Endodermal cell (in vitro differentiated cells): ENCODE data around the gene FGF21. TPM values are rescaled to one million over a fixed set of nuclear protein-coding genes. Genes with fewer than 3 reads are reported as not detected.
A peak's percentile ranks its signal among the peaks of the same experiment; 100 is the strongest.

ENCODE experiments used
- DNase-seq: peaks from one replicate; pipeline ENCODE4 v3.0.0-alpha.2; 2017
- H3K27ac ChIP-seq: 2 replicates; pipeline ENCODE4 v1.5.1; 2013; ENCODE audit warnings: mild to moderate bottlenecking, low read depth, low read length, moderate library complexity
- H3K27me3 ChIP-seq: 2 replicates; pipeline ENCODE4 v1.6.1; 2013; ENCODE audit warnings: mild to moderate bottlenecking, low read length, moderate library complexity; ENCODE audit not compliant: insufficient read depth, control insufficient read depth, poor library complexity, severe bottlenecking
- H3K36me3 ChIP-seq: 2 replicates; pipeline ENCODE4 v1.7.0; 2013; ENCODE audit warnings: mild to moderate bottlenecking, low read length, moderate library complexity; ENCODE audit not compliant: control insufficient read depth, insufficient read depth
- H3K4me1 ChIP-seq: one replicate; pipeline ENCODE4 v1.7.0; 2013; ENCODE audit warnings: low read length; ENCODE audit not compliant: control insufficient read depth, insufficient read depth
- H3K4me3 ChIP-seq: 2 replicates; pipeline ENCODE4 v1.5.1; 2013; ENCODE audit warnings: mild to moderate bottlenecking, low read length, moderate library complexity
- H3K9ac ChIP-seq: 2 replicates; pipeline ENCODE4 v1.6.1; 2013; ENCODE audit warnings: mild to moderate bottlenecking, low read length, moderate library complexity; ENCODE audit not compliant: poor library complexity, severe bottlenecking; ENCODE audit errors: extremely low read depth
- H3K9me3 ChIP-seq: 2 replicates; pipeline ENCODE4 v1.6.1; 2013; ENCODE audit warnings: mild to moderate bottlenecking, low read length, moderate library complexity; ENCODE audit not compliant: control insufficient read depth
- H3K27ac Mint-ChIP-seq: 2 replicates; pipeline ENCODE4 v1.8.0; 2020; ENCODE audit warnings: mixed read lengths
- H3K27me3 Mint-ChIP-seq: 2 replicates; pipeline ENCODE4 v1.8.0; 2021; ENCODE audit warnings: mild to moderate bottlenecking, mixed read lengths; ENCODE audit not compliant: insufficient read depth
- H3K36me3 Mint-ChIP-seq: 2 replicates; pipeline ENCODE4 v1.8.0; 2020; ENCODE audit warnings: low read depth, mixed read lengths
- H3K4me1 Mint-ChIP-seq: 2 replicates; pipeline ENCODE4 v1.8.0; 2020; ENCODE audit warnings: mixed read lengths
- H3K4me3 Mint-ChIP-seq: 2 replicates; pipeline ENCODE4 v1.8.0; 2020; ENCODE audit warnings: mild to moderate bottlenecking, moderate library complexity, mixed read lengths
- H3K9me3 Mint-ChIP-seq: 2 replicates; pipeline ENCODE4 v1.8.0; 2020; ENCODE audit warnings: mild to moderate bottlenecking, mixed read lengths
- CTCF ChIP-seq: fragments of 200-600 bp; sonication (generic); conservative IDR thresholded peaks from 2 replicates; pipeline ENCODE4 v1.5.0; 2021; ENCODE audit warnings: antibody characterized with exemption, mild to moderate bottlenecking
- WGBS, 2 experiments: methylation state at CpG; one replicate each; pipeline versions ENCODE4 v1.1.5 to v1.1.7; 2013; ENCODE audit warnings: missing lambda C conversion rate in 2 of 2, mixed read lengths in 1 of 2; ENCODE audit not compliant: insufficient coverage in 1 of 2, insufficient read length in 1 of 2; 5-methylcytosine and 5-hydroxymethylcytosine counted together
- total RNA-seq, 2 donors: library from RNA; stranded (reverse); fragmentation: NEBNext Ultra II Directional in 1 of 2; extraction: Animal tissue kit (Norgen Biotek cat#: 25700) in 1 of 2; gene quantifications; 2 replicates in 1 of 2; 3 replicates in 1 of 2; pipeline ENCODE4 v1.2.1, GENCODE V29; 2021

The FGF21 gene
- total RNA-seq, 2 donors from 2014 or later: not detected

DNA sequence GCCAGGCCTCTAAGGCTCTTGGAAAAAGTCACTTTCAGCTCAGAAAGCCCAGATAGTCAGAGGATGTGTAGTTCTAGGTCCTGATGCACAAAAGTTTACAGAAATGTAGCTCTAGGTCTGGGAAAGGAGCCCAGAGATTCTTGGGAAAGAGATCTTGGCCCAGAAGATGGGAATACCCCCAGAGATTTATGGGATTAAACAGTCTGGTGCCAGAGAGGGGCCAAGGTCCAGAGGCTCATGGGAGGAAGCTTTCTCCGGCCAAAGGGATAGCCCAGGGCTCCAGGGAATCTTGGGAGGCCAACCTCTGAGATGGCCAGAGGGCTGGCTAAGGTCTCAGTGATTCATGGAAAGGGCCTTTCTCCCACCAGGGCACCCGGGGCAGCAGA lies 40.4 kb downstream of the FGF21 start:
- Histone ChIP-seq H3K9ac (no peak overlapping the region), H3K9me3 (no peaks in the 10 kb centered on the region), H3K4me3 (peak overlapping the region; percentile 80), H3K27ac (no peak overlapping the region), H3K4me1 (peaks cover 4% of the 10 kb centered on the region), H3K36me3 (no peaks in the 10 kb centered on the region), H3K27me3 (no peaks in the 10 kb centered on the region)
- H3K9me3 Mint-ChIP-seq: no peaks in the 10 kb centered on the region
- no peak for DNase-seq
- peak overlapping the region; percentile 99 for H3K27ac Mint-ChIP-seq
- peak overlapping the region; percentile 79 for H3K4me3 Mint-ChIP-seq
- H3K36me3 Mint-ChIP-seq: peaks cover 9% of the 10 kb centered on the region
- peaks cover 7% of the 10 kb centered on the region for H3K4me1 Mint-ChIP-seq
- H3K27me3 Mint-ChIP-seq: no peaks in the 10 kb centered on the region
- no peak for TF ChIP-seq CTCF
- 84 to 89% methylated on average over 2 of the region's 2 CpGs for WGBS, 2 experiments

DNA sequence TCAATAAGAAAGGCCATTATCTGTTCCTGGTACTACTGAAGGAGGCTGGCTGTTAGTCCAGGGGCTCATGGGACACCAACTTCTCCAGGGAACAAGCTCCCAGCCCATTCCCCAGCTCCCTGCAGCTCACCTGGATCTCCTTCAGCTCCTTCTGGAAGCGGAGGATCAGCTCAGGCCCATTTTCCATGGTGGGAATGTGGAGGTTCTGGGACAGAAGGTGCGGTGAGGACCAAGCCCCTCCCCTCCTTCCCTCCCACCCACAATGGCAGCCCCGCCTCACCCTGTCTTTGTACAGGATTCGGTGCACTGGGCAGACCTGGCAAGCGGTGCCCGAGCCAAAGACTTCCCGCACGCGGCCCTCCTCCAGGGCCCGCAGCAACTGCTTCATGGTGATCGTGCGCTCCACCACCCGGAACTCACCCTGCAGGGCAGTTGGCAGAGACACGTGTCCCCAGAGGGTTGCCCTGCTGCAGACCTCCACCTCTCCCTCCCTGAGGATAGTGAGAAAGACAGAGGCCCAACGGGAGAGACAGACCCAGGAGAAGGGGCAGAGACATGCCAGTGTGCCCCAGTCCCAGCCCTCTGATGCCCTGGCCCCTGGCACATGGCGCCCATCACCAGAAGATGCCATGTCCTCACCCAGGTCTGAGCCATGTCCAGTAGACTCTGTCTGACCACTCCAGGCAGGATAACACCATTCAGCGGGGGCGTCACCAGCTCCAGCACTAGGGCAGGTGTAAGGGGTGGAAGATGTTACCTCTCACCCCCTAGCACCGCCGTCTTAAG lies 41.2 kb downstream of the FGF21 start:
- DNase-seq: no peak

GRCh38 chr19:48797103-48797502 lies 41.8 kb downstream of the FGF21 start:
- peaks cover 4% of the 10 kb centered on the region for H3K4me1 ChIP-seq
- H3K9me3 ChIP-seq: no peaks in the 10 kb centered on the region
- no peaks in the 10 kb centered on the region for H3K27me3 Mint-ChIP-seq
- peaks cover 7% of the 10 kb centered on the region for H3K4me1 Mint-ChIP-seq
- no peaks in the 10 kb centered on the region for H3K9me3 Mint-ChIP-seq
- WGBS, 2 experiments: 90 to 91% methylated on average over 4 to 7 of the region's 7 CpGs
- H3K36me3 Mint-ChIP-seq: peaks cover 12% of the 10 kb centered on the region
- no peak overlapping the region for H3K27ac ChIP-seq
- H3K27ac Mint-ChIP-seq: peak overlapping the region; percentile 30
- no peaks in the 10 kb centered on the region for H3K36me3 ChIP-seq
- DNase-seq: no peak
- no peak overlapping the region for H3K4me3 ChIP-seq
- TF ChIP-seq CTCF: no peak
- no peak overlapping the region for H3K9ac ChIP-seq
- H3K27me3 ChIP-seq: no peaks in the 10 kb centered on the region
- no peak overlapping the region for H3K4me3 Mint-ChIP-seq

More for the DNA sequence above, 41.2 kb downstream of the FGF21 start:
- Mint-ChIP-seq H3K27ac (no peak overlapping the region), H3K4me3 (no peak overlapping the region), H3K27me3 (no peaks in the 10 kb centered on the region), H3K9me3 (no peaks in the 10 kb centered on the region), H3K36me3 (peaks cover 9% of the 10 kb centered on the region), H3K4me1 (peaks cover 7% of the 10 kb centered on the region)
- H3K4me1 ChIP-seq: peaks cover 4% of the 10 kb centered on the region
- 94 to 95% methylated on average over 4 to 19 of the region's 20 CpGs for WGBS, 2 experiments
- no peaks in the 10 kb centered on the region for H3K36me3 ChIP-seq
- H3K27ac ChIP-seq: no peak overlapping the region
- no peak for TF ChIP-seq CTCF
- no peak overlapping the region for H3K4me3 ChIP-seq
- no peaks in the 10 kb centered on the region for H3K9me3 ChIP-seq
- no peak overlapping the region for H3K9ac ChIP-seq
- no peaks in the 10 kb centered on the region for H3K27me3 ChIP-seq
